NCI-H146 treated with DMSO at 0.1 percent for 48 hours (cell line): ENCODE results near the gene TCAF2.
"Not testable (repeated sequence)": the region's sequence is repeated elsewhere in the genome, so short reads cannot be mapped to it uniquely, and the experiment has no call there.

Experiments used
- DNase-seq: peaks from one replicate; lab custom pipeline; 2025; ENCODE audit not compliant: unreplicated experiment; lab: John Stamatoyannopoulos, UW

Gene TCAF2

GRCh38 chr7:143620646-143621045, at the start of gene TCAF2:
Gene TCAF2 (plus strand): TSS chr7:143620974.
- DNase-seq, result not testable (repeated sequence)

- not testable (repeated sequence) for DNase-seq
These were observed 49.3 kb upstream of the TCAF2 start, which contains the start of gene CTAGE15 for GRCh38 chr7:143571501-143571900. Gene CTAGE15 (plus strand): TSS chr7:143571801. CDS start chr7:143571818, 17 bp downstream.

- not testable (repeated sequence) for DNase-seq
These were observed 32.6 kb upstream of the TCAF2 start for GRCh38 chr7:143588183-143588582.

- DNase-seq, result not testable (repeated sequence)
These were observed 30.9 kb upstream of the TCAF2 start for GRCh38 chr7:143589897-143590296.

- not testable (repeated sequence) for DNase-seq
These were observed 22.7 kb upstream of the TCAF2 start for GRCh38 chr7:143598086-143598485.

GRCh38 chr7:143603549-143603948, 17.2 kb upstream of the TCAF2 start:
- DNase-seq, result not testable (repeated sequence)

GRCh38 chr7:143606088-143606487, 14.7 kb upstream of the TCAF2 start:
- DNase-seq, result not testable (repeated sequence)

- DNase-seq, result not testable (repeated sequence)
These were observed 5.2 kb upstream of the TCAF2 start for GRCh38 chr7:143615545-143615944.

- DNase-seq, result not testable (repeated sequence)
These were observed 3.6 kb upstream of the TCAF2 start for GRCh38 chr7:143617204-143617603.

- DNase-seq, result not testable (repeated sequence)
These were observed 716 bp upstream of the TCAF2 start for GRCh38 chr7:143620058-143620457.

GRCh38 chr7:143621175-143621574, 401 bp downstream of the TCAF2 start:
- not testable (repeated sequence) for DNase-seq

- not testable (repeated sequence) for DNase-seq
These were observed 1.4 kb downstream of the TCAF2 start for GRCh38 chr7:143622130-143622529.

GRCh38 chr7:143630653-143631052, 9.9 kb downstream of the TCAF2 start:
- DNase-seq, result not testable (repeated sequence)

- DNase-seq, result not testable (repeated sequence)
These were observed 11.7 kb downstream of the TCAF2 start for GRCh38 chr7:143632506-143632905.

GRCh38 chr7:143633013-143633618, 12.3 kb downstream of the TCAF2 start:
- DNase-seq, result not testable (repeated sequence)

- not testable (repeated sequence) for DNase-seq
These were observed 14.8 kb downstream of the TCAF2 start for GRCh38 chr7:143635364-143636240.

GRCh38 chr7:143639372-143639771, 18.6 kb downstream of the TCAF2 start:
- not testable (repeated sequence) for DNase-seq

- DNase-seq, result not testable (repeated sequence)
These were observed 19.9 kb downstream of the TCAF2 start for GRCh38 chr7:143640528-143641189.

GRCh38 chr7:143646598-143646997, 25.8 kb downstream of the TCAF2 start:
- not testable (repeated sequence) for DNase-seq

- not testable (repeated sequence) for DNase-seq
These were observed 29.1 kb downstream of the TCAF2 start for GRCh38 chr7:143649902-143650301.

GRCh38 chr7:143650447-143650846, 29.7 kb downstream of the TCAF2 start:
- DNase-seq, result not testable (repeated sequence)
